ENCODE measurements around the gene PMVK. TPM values are rescaled to one million over a fixed set of nuclear protein-coding genes. Genes with fewer than 3 reads are reported as not detected.

The PMVK gene
- total RNA-seq, 2 experiments from 2014 or later, result 6.6 to 7.4 TPM

DNA sequence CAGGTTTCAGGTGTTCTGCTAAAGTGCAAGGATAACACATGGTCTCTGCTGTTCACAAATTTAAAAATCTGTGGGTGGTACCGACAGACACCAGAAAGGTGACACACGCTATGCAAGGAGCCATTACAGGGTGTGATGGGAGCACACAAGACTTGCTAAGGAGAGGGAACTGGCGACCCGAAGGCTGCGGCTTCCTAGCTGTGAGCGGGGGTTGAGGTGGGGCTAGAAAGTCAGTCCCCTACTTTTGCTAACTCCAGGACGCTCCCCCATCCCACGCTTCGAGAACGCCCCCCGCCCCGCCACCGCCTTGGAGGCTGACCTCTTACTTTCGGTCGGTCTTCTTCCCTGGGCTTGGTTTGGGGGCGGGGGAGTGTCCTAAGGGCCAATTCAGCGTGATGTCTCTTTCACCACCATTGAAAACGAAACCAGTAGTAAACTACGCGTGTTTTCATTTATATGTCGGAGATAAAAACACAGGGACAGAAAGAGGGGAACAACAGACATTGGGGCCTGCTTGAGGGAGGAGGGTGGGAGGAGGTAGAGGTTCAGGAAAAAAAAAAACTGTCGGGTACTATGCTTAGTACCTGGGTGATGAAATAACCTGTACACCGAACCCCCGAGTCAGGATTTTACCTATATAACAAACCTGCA is 39.0 kb upstream of the PMVK start:
- Histone ChIP-seq H3K36me3 (ENCODE audit: insufficient read depth, low read length) (peaks cover 8% of the 10 kb centered on the region), H3K27me3 (ENCODE audit: control insufficient read depth in 1 of 2, insufficient read depth in 2 of 2, low read length in 2 of 2) (no peaks in the 10 kb centered on the region), H3K27ac (ENCODE audit: low read depth in 1 of 2, low read length in 2 of 2) (peak overlapping the region; percentile 94 to 99), H3K4me3 (ENCODE audit: low read length) (peak overlapping the region; percentile 81), H3K4me1 (ENCODE audit: insufficient read depth, low read length) (peaks cover 40% of the 10 kb centered on the region), H3K9me3 (ENCODE audit: control insufficient read depth in 1 of 2, insufficient read depth in 1 of 2, low read length in 2 of 2) (no peaks in the 10 kb centered on the region)
- Mint-ChIP-seq H3K36me3 (ENCODE audit: low read depth) (peaks cover 7% of the 10 kb centered on the region), H3K4me1 (ENCODE audit: low read depth) (peaks cover 22% of the 10 kb centered on the region), H3K4me3 (no peak overlapping the region), H3K27me3 (no peaks in the 10 kb centered on the region), H3K9me3 (no peaks in the 10 kb centered on the region), H3K27ac (no peak overlapping the region)
- CTCF ChIA-PET, result interaction anchor here (3.0 to 10.7 kb wide), 4 partner anchors 13 to 41 kb away, joined by 15 to 71 read pairs (median 32); partner anchors contain the start of genes PBXIP1 and PYGO2
- intact Hi-C loops (cut with DNase I, micrococcal nuclease), result loop anchor here (2.0 kb wide), 2 partner anchors 23 to 39 kb away; partner anchors contain the start of gene PMVK (in 1 of the 2)
- POLR2A ChIA-PET, result interaction anchor here (0.9 to 5.6 kb wide), 13 partner anchors 8 to 41 kb away, joined by 3 to 46 read pairs (median 16); partner anchors contain the start of genes FLAD1, PBXIP1, PMVK and PYGO2
- TF ChIP-seq, protein P1, sequence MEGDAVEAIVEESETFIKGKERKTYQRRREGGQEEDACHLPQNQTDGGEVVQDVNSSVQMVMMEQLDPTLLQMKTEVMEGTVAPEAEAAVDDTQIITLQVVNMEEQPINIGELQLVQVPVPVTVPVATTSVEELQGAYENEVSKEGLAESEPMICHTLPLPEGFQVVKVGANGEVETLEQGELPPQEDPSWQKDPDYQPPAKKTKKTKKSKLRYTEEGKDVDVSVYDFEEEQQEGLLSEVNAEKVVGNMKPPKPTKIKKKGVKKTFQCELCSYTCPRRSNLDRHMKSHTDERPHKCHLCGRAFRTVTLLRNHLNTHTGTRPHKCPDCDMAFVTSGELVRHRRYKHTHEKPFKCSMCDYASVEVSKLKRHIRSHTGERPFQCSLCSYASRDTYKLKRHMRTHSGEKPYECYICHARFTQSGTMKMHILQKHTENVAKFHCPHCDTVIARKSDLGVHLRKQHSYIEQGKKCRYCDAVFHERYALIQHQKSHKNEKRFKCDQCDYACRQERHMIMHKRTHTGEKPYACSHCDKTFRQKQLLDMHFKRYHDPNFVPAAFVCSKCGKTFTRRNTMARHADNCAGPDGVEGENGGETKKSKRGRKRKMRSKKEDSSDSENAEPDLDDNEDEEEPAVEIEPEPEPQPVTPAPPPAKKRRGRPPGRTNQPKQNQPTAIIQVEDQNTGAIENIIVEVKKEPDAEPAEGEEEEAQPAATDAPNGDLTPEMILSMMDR (IDR thresholded peaks at IDR 0.05), result no peak
- no peak for ATAC-seq (ENCODE audit: poor library complexity)
- DNase-seq, result peak in 10 of 14 experiments; percentile 25 to 74 (median 43)

DNA sequence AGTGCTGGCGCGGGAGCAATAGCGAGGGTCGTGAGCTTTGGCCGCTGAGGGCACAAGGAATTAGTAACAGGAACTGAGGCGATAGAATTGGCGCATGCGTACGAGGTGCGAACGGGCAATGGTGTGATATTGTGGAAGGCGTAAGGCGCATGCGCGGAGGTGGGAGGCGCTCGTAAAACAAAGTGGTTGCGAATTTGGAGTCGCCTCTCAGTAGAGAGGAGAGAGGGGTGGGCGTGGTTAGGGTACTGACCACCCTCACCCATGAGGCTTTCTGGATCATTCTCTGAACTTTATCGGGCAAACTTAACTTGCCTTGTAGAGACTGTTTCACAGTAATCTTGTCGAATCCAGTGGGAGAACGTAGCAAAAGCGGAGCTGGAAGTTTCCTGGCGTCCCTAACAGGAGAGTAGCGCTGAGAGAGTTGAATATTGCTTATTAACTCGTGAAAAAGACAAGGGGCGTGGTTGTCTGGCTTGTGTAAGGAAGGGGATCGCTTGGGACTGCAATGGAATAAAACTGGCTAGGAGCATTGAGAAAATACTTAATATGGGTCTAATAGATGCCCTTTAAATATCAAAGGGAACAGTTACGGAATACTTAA is 38.4 kb upstream of the PMVK start:
- Mint-ChIP-seq H3K27me3 (no peaks in the 10 kb centered on the region), H3K9me3 (no peaks in the 10 kb centered on the region), H3K27ac (no peak overlapping the region), H3K4me3 (no peak overlapping the region), H3K4me1 (ENCODE audit: low read depth) (peaks cover 22% of the 10 kb centered on the region), H3K36me3 (ENCODE audit: low read depth) (peaks cover 7% of the 10 kb centered on the region)
- intact Hi-C loops (cut with DNase I, micrococcal nuclease), result loop anchor here (1.0 to 2.0 kb wide), 5 partner anchors 20 to 42 kb away; partner anchors contain the start of gene PMVK (in 1 of the 2)
- TF ChIP-seq, protein P1 (IDR thresholded peaks at IDR 0.05), result no peak
- ATAC-seq (ENCODE audit: poor library complexity) (peak; percentile 42), DNase-seq (peak in 13 of 14 experiments; percentile 89 to 98 (median 94))
- H3K36me3 ChIP-seq (ENCODE audit: insufficient read depth, low read length), result peaks cover 12% of the 10 kb centered on the region
- peaks cover 46% of the 10 kb centered on the region for H3K4me1 ChIP-seq (ENCODE audit: insufficient read depth, low read length)
- H3K4me3 ChIP-seq (ENCODE audit: low read length), result peak overlapping the region; percentile 81
- H3K27me3 ChIP-seq (ENCODE audit: control insufficient read depth in 1 of 2, insufficient read depth in 2 of 2, low read length in 2 of 2), result no peaks in the 10 kb centered on the region
- ChIA-PET CTCF (interaction anchor here (0.7 to 10.7 kb wide), 5 partner anchors 9 to 42 kb away, joined by 3 to 71 read pairs (median 24); partner anchors contain the start of genes PBXIP1 and PYGO2), POLR2A (interaction anchor here (0.9 to 5.6 kb wide), 15 partner anchors 9 to 77 kb away, joined by 3 to 46 read pairs (median 7); partner anchors contain the start of genes ADAM15, FLAD1, PBXIP1 and PMVK)
- no peaks in the 10 kb centered on the region for H3K9me3 ChIP-seq (ENCODE audit: control insufficient read depth in 1 of 2, insufficient read depth in 1 of 2, low read length in 2 of 2)
- H3K27ac ChIP-seq (ENCODE audit: low read depth in 1 of 2, low read length in 2 of 2), result peak overlapping the region; percentile 94 to 99

DNA sequence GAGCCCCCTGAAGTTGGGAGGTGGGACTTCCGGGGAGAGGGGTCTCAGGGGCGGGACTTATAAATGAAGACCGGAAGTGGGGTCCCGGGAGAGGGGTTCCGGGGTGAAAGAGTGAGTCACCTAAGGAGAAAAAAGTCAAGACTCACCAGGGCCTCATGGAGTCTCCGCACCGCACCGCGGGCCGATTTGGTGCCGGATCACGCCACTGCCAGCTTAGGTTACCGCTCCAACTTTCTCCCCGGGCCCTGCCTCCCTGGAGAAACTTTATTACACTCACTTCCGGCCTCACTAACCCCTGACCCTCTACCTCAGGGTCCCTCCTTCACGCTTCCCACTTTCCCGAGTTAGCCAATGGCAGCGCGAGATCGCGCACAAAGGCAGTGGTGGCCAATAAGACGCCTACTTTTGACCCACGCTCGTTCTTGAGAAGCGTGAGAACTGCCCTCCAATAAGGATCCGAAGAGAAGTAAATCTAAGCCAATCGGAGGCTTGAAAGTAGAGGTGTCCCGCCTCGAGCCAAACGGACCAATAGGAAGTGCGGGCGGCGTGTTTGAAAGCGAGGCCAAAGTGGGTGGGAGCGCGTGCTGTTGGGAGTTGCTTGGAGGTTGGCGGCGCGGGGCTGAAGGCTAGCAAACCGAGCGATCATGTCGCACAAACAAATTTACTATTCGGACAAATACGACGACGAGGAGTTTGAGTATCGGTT is 37.7 kb upstream of the PMVK start, which contains the start of gene CKS1B:
Gene CKS1B (plus strand): TSS at position 580 of the 706 bp plus-strand sequence. CDS start 65 bp downstream, at position 645.
- Mint-ChIP-seq H3K9me3 (no peaks in the 10 kb centered on the region), H3K27me3 (no peaks in the 10 kb centered on the region), H3K4me3 (no peak within 1 kb of the TSS), H3K36me3 (ENCODE audit: low read depth) (peaks cover 13% of the 10 kb centered on the region), H3K27ac (no peak within 1 kb of the TSS), H3K4me1 (ENCODE audit: low read depth) (peaks cover 25% of the 10 kb centered on the region)
- TF ChIP-seq, protein P1 (IDR thresholded peaks at IDR 0.05), result no peak
- Histone ChIP-seq H3K4me3 (ENCODE audit: low read length) (peak within 1 kb of the TSS; percentile 81), H3K36me3 (ENCODE audit: insufficient read depth, low read length) (peaks cover 18% of the 10 kb centered on the region), H3K27ac (ENCODE audit: low read depth in 1 of 2, low read length in 2 of 2) (peak within 1 kb of the TSS; percentile 94 to 99), H3K9me3 (ENCODE audit: control insufficient read depth in 1 of 2, insufficient read depth in 1 of 2, low read length in 2 of 2) (no peaks in the 10 kb centered on the region), H3K27me3 (ENCODE audit: control insufficient read depth in 1 of 2, insufficient read depth in 2 of 2, low read length in 2 of 2) (no peaks in the 10 kb centered on the region), H3K4me1 (ENCODE audit: insufficient read depth, low read length) (peaks cover 49% of the 10 kb centered on the region)
- intact Hi-C loops (cut with DNase I, micrococcal nuclease), result loop anchor here (1.0 to 2.0 kb wide), 5 partner anchors 19 to 43 kb away; partner anchors contain the start of gene PMVK (in 1 of the 2)
- ChIA-PET POLR2A (interaction anchor here (0.9 to 5.6 kb wide), 21 partner anchors 9 to 648 kb away, joined by 3 to 46 read pairs (median 6); partner anchors contain the start of genes ADAM15, FLAD1, PBXIP1 and PMVK), CTCF (interaction anchor here (0.7 to 10.7 kb wide), 12 partner anchors 10 to 639 kb away, joined by 3 to 71 read pairs (median 4); partner anchors contain the start of genes PBXIP1, PMVK and PYGO2)
- DNase-seq, result peak; percentile 93 to 100 (median 96)
- peak; percentile 87 for ATAC-seq (ENCODE audit: poor library complexity)

Data from CD4-positive, alpha-beta T cell (primary cell).